ENCODE measurements around the gene EYS.

The EYS gene

DNA sequence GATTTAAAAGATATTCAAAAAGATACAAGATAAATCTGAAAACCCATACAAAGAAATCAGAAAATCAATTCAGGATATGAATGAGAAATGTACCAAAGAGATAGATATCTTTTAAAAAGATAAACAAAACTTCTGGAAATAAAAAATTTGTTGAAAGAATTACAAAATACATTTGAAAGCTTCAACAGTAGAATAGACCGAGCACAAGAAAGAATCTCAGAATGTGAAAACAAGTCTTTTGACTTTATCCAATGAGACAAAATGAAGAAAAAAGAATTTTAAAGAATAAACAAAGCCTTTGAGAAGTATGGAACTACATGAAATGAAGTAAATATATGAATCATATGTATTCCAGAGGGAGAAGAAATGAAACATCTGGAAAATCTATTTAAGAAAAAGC is 1011.0 kb downstream of the EYS start:
- DNase-seq: no peak

DNA sequence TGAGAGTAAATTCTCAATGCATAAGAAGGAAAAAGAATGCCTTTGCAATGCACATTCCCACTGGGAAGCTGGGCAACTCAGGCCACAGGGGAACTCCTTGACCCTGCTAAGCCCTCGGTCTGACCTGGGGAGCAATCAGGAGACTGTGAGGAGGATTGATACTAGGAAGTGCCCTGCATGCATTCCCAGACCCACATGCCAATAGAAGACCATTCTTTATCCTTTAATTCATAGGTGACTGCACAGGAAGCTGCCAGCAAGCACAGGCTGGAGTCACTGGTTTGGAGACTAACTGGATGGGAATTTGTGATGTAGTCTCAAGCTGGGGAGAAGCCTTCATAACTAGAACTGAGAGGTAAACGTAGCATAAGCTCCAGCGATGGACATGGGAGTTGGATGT is 1012.7 kb downstream of the EYS start:
- no peak for DNase-seq

GRCh38 chr6:64691064-64691463 is 1016.0 kb downstream of the EYS start:
- DNase-seq: no peak

DNA sequence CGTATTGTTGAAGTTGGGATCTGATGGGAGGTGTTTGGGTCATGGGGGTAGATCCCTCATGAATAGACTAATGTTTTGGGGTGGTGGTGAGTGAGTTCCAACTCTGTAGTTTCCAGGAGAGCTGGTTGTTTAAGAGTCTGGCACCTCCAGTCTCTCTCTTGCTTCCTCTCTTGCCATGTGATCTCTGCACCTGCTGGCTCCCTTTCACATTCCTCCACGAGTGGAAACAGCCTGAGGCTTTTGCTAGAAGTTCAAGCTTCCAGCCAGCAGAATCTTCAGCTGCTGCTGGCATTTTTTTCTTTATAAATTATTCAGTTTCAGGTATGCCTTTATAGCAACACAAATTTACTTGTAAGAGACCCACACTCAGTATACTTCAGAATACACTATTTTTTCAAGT is 1021.6 kb downstream of the EYS start:
- no peak for DNase-seq

- no peak for DNase-seq
Measured at GRCh38 chr6:64683682-64684081, 1023.3 kb downstream of the EYS start.

DNA sequence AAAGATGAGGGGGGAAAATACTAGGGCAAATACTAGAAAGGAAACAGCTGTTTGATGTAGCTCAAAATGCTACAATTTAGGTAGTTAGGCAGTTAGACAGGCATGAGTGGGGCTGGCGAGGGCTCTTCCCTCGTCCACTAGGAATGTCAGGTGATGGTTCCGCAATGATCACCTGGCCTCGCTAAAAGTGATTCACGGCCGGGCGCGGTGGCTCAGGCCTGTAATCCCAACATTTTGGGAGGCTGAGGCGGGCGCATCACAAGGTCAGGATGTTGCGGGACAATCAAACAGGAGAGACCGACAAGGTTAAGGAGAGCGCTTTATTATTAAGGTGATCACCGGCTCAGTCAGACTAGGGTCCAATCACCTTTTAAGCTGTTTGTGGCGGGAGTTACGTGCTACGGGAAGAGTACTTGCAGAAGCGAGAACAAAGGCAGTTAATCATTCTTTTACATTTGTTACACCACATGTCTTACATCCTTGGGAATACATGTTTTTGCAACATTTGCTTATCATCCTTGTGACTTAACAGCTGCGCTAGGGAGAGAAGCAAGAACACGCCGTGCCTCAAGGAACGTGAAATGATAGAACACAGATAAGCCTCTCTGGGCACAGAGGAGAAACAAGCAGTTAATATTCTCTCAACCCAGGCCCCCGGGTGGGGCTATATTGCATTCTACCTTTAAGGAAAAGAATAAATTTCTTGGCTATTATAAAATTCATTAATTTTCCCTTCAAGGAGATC is 1025.4 kb downstream of the EYS start:
- DNase-seq: no peak

GRCh38 chr6:64680446-64680845 is 1026.6 kb downstream of the EYS start:
- no peak for DNase-seq

DNA sequence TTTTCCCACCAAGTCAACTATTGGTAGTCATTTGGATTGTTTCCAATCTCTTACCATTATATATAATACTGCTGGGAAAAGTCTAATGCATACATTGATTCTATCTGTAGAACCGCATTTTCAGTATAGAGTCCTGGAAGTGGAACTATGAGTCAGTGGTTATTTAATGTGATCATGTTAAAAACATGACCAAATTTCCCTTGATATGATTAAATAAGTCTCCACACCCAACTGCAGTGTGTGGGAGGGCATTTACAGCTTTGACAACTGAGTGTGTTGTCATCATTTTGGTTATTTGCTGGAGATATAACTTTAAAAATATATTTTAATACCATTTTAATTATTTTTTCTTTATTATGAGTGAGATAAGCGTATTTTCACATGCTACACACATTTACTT is 1027.6 kb downstream of the EYS start:
- no peak for DNase-seq

- no peak for DNase-seq
Measured at GRCh38 chr6:64672651-64673050, 1034.4 kb downstream of the EYS start.

DNA sequence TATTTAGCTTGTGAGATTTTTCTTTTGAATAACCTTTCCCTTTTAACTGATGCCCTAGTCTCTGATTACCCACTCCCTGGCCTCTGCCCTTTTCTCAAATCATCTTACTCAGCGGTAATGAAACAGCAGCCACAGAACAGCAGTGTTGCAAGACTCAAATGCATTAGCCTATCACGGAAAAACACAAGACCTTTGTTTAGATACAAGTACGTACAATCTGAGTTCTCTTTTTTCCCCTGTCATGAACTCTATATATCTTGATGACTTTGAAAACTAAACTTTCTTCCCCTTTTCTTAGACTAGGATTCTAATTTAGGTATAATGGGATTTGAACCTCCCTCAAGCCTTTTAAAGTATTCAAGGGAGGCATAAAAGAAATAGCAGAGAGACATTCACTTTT is 1034.9 kb downstream of the EYS start:
- DNase-seq: no peak

- no peak for DNase-seq
Measured at GRCh38 chr6:64665137-64665536, 1041.9 kb downstream of the EYS start.

GRCh38 chr6:64664480-64664879 is 1042.5 kb downstream of the EYS start:
- no peak for DNase-seq

DNA sequence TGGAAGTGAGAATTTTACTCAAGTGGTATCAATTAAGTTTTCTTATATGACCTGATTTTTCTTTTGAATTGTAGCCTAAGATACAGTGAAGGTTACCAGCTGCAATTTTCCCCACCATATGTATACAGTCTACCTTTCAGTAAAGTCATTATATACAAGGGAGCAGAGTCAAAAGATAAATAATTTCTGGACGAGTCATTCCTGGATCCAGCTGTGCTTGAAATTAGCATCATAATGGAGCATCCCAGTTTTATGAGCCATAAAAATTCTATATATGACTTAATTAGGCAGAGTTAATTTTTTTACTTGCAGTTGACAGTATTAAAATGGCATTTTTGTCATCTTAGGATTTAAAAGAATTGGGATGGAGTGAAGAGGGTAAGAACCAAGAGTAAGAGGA is 1063.0 kb downstream of the EYS start:
- DNase-seq: no peak

DNA sequence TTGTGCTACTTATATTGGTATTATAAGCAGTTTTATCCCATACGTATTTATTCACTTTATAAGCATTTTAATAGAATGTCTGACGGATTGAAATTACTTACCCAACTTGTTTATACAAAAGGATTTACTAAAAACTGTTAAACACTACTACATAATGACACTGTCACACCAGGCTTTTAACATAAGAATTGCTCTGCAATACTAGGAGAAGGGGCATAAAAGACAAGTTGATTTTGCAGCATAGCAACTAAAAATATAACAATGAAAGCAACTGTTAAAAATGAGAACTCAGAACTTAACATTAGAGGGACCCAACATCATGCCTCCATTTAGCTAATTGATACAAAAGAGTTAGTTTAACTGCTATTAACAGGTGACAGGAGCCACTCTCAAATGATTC is 1076.1 kb downstream of the EYS start:
- DNase-seq: no peak

DNA sequence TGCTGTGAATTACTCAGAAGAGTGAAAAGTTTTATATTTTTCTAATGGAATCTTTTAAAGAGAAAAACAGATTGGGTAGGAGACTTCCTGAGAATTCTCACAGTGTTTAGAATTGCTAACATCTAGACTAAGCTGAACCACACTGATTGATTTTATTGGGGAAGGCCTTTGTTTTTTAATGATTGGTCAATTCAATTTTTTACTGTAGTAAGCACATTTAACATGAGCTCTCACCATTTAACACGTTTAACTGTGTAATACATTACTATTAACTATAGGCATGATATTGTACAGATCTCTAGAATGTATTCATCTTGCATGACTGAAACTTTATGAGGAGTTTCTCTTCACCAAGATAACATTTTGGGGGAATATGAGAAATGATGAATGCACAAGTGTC is 1084.1 kb downstream of the EYS start:
- no peak for DNase-seq

DNA sequence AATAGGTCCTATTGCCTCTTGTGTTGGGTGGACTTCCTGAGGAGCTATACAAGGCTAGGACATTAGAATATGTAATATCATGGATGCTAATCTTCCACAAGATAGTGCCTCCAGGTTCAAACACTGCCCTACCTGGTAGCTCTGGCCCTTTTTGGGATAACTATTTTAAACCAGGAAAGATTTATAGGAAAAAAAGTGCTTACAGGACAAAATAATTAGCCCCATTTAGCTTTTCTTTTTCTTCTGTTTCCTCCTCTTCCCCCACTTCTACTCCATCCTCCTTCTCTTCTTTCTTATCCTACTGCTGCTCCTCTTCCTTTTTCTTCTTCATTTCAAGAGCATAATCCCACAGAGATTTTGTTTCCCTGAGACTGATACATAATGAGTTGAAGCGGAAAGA is 1104.0 kb downstream of the EYS start:
- no peak for DNase-seq

DNA sequence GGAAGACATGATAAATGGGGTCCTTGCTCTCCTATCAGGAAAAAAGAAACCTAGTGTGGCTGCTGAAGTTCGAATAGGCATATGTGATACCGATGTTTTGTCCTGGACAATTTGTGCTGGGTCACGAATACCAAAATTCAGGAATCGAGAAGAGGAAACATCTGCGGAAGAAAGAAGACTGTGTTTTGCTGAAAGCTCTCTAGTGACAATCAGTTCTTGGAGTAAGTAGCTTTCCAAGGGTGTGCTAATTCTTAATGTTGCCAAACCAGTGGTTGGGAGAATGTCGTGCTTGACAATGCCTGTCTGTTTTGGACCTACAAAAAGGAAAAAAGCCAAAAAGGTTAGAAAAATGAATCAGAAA is 1115.4 kb downstream of the EYS start:
- DNase-seq: no peak

DNA sequence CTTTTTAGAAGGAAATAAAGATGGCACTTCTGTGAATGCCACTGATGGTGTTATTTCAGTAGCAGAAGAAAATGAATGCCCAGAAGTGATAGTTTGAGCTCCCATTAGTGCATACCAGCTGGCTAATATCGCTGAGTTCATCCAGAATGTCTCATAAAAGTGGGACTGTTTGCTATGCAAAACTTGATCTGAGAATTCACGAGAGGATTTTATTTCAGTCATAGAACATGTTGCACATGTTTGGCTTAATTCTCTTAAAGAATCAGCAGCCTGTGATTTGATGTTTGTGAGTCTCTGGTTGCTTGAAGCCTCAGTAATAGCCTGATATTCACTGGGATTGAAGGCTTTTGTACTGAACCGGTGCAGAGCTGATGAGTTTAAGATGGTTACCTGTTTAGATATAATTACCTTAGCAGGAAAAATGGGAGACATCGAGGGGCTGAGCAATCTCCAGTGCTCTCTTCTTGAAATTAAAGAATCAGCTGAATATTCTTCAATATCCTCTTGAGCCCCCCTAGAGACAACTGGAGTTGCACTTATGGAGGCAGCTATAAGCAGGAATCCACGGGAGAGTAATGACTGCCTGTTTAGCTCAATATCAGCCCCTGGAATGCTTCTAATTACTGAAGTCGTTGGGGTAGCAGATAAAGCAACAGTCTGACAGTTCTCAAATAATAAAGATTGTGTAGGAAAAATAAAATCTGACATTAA is 1115.9 kb downstream of the EYS start:
- no peak for DNase-seq

- no peak for DNase-seq
Measured at GRCh38 chr6:64589961-64590360, 1117.1 kb downstream of the EYS start.

- DNase-seq: no peak
Measured at GRCh38 chr6:64580346-64580745, 1126.7 kb downstream of the EYS start.

DNA sequence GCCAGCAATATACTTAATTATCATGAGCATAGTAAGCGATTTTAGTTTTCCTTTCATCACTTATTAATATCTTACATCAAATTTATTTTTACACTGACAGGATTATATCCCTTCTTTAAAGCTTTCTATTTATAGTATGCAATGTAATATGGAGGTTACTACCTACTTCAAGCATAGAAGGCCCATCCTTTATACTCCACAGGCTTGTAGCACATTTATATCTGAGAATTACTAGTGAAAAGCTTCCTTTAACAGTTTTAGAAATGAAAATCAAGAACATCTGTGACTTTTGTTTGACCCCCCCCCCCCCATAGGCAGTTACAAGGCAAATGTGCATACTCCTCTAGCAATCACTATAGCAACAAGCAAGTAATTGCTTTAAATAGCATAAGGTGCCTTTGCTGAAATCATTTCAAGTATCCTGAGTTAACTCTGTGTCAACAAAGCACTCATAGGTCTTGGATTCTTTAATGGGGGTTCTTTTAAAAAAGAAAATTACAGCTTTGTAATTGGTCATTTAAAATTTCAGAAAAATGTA is 1153.7 kb downstream of the EYS start:
- no peak for DNase-seq

GRCh38 chr6:64547594-64548268 is 1159.3 kb downstream of the EYS start:
- no peak for DNase-seq

- DNase-seq: no peak
Measured at GRCh38 chr6:64539917-64540316, 1167.1 kb downstream of the EYS start.

- no peak for DNase-seq
Measured at GRCh38 chr6:64538722-64539121, 1168.3 kb downstream of the EYS start.
